ENCODE measurements around the gene RIMKLA.

Gene RIMKLA

GRCh38 chr1:42380586-42381279 lies at the start of gene RIMKLA:
TSS of gene RIMKLA (plus strand) at chr1:42380792. CDS start at chr1:42380935, 143 bp downstream.
- Mint-ChIP-seq H3K27ac (peak within 1 kb of the TSS; percentile 66), H3K36me3 (no peaks in the 10 kb centered on the region), H3K9me3 (no peaks in the 10 kb centered on the region), H3K4me1 (peaks cover 4 to 8% of the 10 kb centered on the region in 2 donors), H3K4me3 (peak within 1 kb of the TSS; percentile 78 to 80), H3K27me3 (peaks cover 20 to 47% of the 10 kb centered on the region in 2 donors)
- ATAC-seq (replicated peaks) (peak; percentile 90 to 92), DNase-seq (peak; percentile 24)

- H3K27ac Mint-ChIP-seq: no peak overlapping the region
- H3K36me3 Mint-ChIP-seq: peaks cover 2 to 6% of the 10 kb centered on the region in 2 donors
- peak overlapping the region in 1 of 2 donors; percentile 97 for H3K4me3 Mint-ChIP-seq
- H3K27me3 Mint-ChIP-seq: no peaks in the 10 kb centered on the region
- H3K9me3 Mint-ChIP-seq: no peaks in the 10 kb centered on the region
- peaks cover 38 to 60% of the 10 kb centered on the region in 2 donors for H3K4me1 Mint-ChIP-seq
- DNase-seq (no peak), ATAC-seq (replicated peaks) (no peak)
These were observed 47.7 kb upstream of the RIMKLA start for GRCh38 chr1:42332877-42333276.

- DNase-seq: no peak
- Mint-ChIP-seq H3K9me3 (no peaks in the 10 kb centered on the region), H3K4me1 (peaks cover 36 to 56% of the 10 kb centered on the region in 2 donors), H3K27me3 (no peaks in the 10 kb centered on the region), H3K4me3 (peak overlapping the region; percentile 96 to 97), H3K27ac (peak overlapping the region; percentile 98), H3K36me3 (peaks cover 2 to 6% of the 10 kb centered on the region in 2 donors)
- ATAC-seq (replicated peaks): peak; percentile 13 to 22
These were observed 46.8 kb upstream of the RIMKLA start for GRCh38 chr1:42333662-42334239.

- no peaks in the 10 kb centered on the region for H3K27me3 Mint-ChIP-seq
- peak; percentile 60 to 61 for ATAC-seq (replicated peaks)
- peaks cover 33 to 53% of the 10 kb centered on the region in 2 donors for H3K4me1 Mint-ChIP-seq
- peak overlapping the region; percentile 96 to 97 for H3K4me3 Mint-ChIP-seq
- no peaks in the 10 kb centered on the region for H3K9me3 Mint-ChIP-seq
- DNase-seq: no peak
- H3K27ac Mint-ChIP-seq: peak overlapping the region; percentile 98
- peaks cover 2 to 6% of the 10 kb centered on the region in 2 donors for H3K36me3 Mint-ChIP-seq
These were observed 46.1 kb upstream of the RIMKLA start for GRCh38 chr1:42334240-42335049.

- Mint-ChIP-seq H3K9me3 (no peaks in the 10 kb centered on the region), H3K36me3 (peaks cover 2 to 6% of the 10 kb centered on the region in 2 donors), H3K27me3 (no peaks in the 10 kb centered on the region), H3K27ac (peak within 1 kb of the TSS; percentile 98), H3K4me1 (peaks cover 30 to 45% of the 10 kb centered on the region in 2 donors), H3K4me3 (peak within 1 kb of the TSS; percentile 96 to 97)
- DNase-seq: peak; percentile 89
- peak; percentile 87 to 93 for ATAC-seq (replicated peaks)
These were observed 45.4 kb upstream of the RIMKLA start, which contains the start of gene FOXJ3 for GRCh38 chr1:42335050-42335808. TSS of gene FOXJ3 (minus strand) at chr1:42335235. CDS start at chr1:42311093, 24,142 bp downstream.

- Mint-ChIP-seq H3K27me3 (no peaks in the 10 kb centered on the region), H3K4me3 (peak overlapping the region; percentile 90 to 97), H3K27ac (peak overlapping the region; percentile 96), H3K36me3 (peaks cover 2 to 3% of the 10 kb centered on the region in 2 donors), H3K9me3 (no peaks in the 10 kb centered on the region), H3K4me1 (peaks cover 29 to 42% of the 10 kb centered on the region in 2 donors)
- ATAC-seq (replicated peaks) (peak in 1 of 2 donors; percentile 23), DNase-seq (no peak)
These were observed 44.6 kb upstream of the RIMKLA start for GRCh38 chr1:42335809-42336518.

GRCh38 chr1:42336978-42337377 lies 43.6 kb upstream of the RIMKLA start:
- no peaks in the 10 kb centered on the region for H3K27me3 Mint-ChIP-seq
- no peak overlapping the region for H3K4me3 Mint-ChIP-seq
- no peak overlapping the region for H3K27ac Mint-ChIP-seq
- H3K36me3 Mint-ChIP-seq: peaks cover 2 to 3% of the 10 kb centered on the region in 2 donors
- no peak for DNase-seq
- no peak for ATAC-seq (replicated peaks)
- no peaks in the 10 kb centered on the region for H3K9me3 Mint-ChIP-seq
- H3K4me1 Mint-ChIP-seq: peaks cover 24 to 38% of the 10 kb centered on the region in 2 donors

- no peak overlapping the region for H3K4me3 Mint-ChIP-seq
- H3K27ac Mint-ChIP-seq: no peak overlapping the region
- peaks cover 4 to 6% of the 10 kb centered on the region in 2 donors for H3K27me3 Mint-ChIP-seq
- H3K4me1 Mint-ChIP-seq: peaks cover 13 to 18% of the 10 kb centered on the region in 2 donors
- DNase-seq: no peak
- ATAC-seq (replicated peaks): no peak
- H3K9me3 Mint-ChIP-seq: no peaks in the 10 kb centered on the region
- H3K36me3 Mint-ChIP-seq: peaks cover 2 to 3% of the 10 kb centered on the region in 2 donors
These were observed 40.5 kb upstream of the RIMKLA start for GRCh38 chr1:42340093-42340492.

GRCh38 chr1:42340901-42341300 lies 39.7 kb upstream of the RIMKLA start:
- H3K27ac Mint-ChIP-seq: no peak overlapping the region

GRCh38 chr1:42343049-42343448 lies 37.5 kb upstream of the RIMKLA start:
- H3K27me3 Mint-ChIP-seq: peaks cover 15 to 21% of the 10 kb centered on the region in 2 donors
- H3K9me3 Mint-ChIP-seq: no peaks in the 10 kb centered on the region
- H3K36me3 Mint-ChIP-seq: no peaks in the 10 kb centered on the region
- no peak overlapping the region for H3K4me3 Mint-ChIP-seq
- H3K4me1 Mint-ChIP-seq: no peaks in the 10 kb centered on the region
- no peak for DNase-seq
- H3K27ac Mint-ChIP-seq: no peak overlapping the region
- ATAC-seq (replicated peaks): no peak

More at GRCh38 chr1:42340901-42341300, 39.7 kb upstream of the RIMKLA start:
- DNase-seq: no peak
- no peaks in the 10 kb centered on the region for H3K9me3 Mint-ChIP-seq
- no peak overlapping the region for H3K4me3 Mint-ChIP-seq
- no peak for ATAC-seq (replicated peaks)
- H3K4me1 Mint-ChIP-seq: peaks cover 10 to 15% of the 10 kb centered on the region in 2 donors
- peaks cover 12 to 14% of the 10 kb centered on the region in 2 donors for H3K27me3 Mint-ChIP-seq
- H3K36me3 Mint-ChIP-seq: peaks cover 2 to 3% of the 10 kb centered on the region in 2 donors

- Mint-ChIP-seq H3K36me3 (no peaks in the 10 kb centered on the region), H3K9me3 (no peaks in the 10 kb centered on the region), H3K4me3 (no peak overlapping the region), H3K27ac (no peak overlapping the region), H3K27me3 (peaks cover 37 to 47% of the 10 kb centered on the region in 2 donors), H3K4me1 (peaks cover 0 to 4% of the 10 kb centered on the region in 2 donors)
- no peak for DNase-seq
- peak in 1 of 2 donors; percentile 38 for ATAC-seq (replicated peaks)
These were observed 32.1 kb upstream of the RIMKLA start for GRCh38 chr1:42348498-42348897.

GRCh38 chr1:42350086-42350485 lies 30.5 kb upstream of the RIMKLA start:
- DNase-seq (no peak), ATAC-seq (replicated peaks) (no peak)
- H3K36me3 Mint-ChIP-seq: no peaks in the 10 kb centered on the region
- H3K4me1 Mint-ChIP-seq: peaks cover 0 to 4% of the 10 kb centered on the region in 2 donors
- no peaks in the 10 kb centered on the region for H3K9me3 Mint-ChIP-seq
- peaks cover 37 to 42% of the 10 kb centered on the region in 2 donors for H3K27me3 Mint-ChIP-seq
- no peak overlapping the region for H3K27ac Mint-ChIP-seq
- H3K4me3 Mint-ChIP-seq: no peak overlapping the region

- DNase-seq (no peak), ATAC-seq (replicated peaks) (peak; percentile 93 to 94)
- H3K27me3 Mint-ChIP-seq: peaks cover 14 to 19% of the 10 kb centered on the region in 2 donors
- H3K36me3 Mint-ChIP-seq: no peaks in the 10 kb centered on the region
- peak overlapping the region; percentile 59 for H3K27ac Mint-ChIP-seq
- H3K4me3 Mint-ChIP-seq: peak overlapping the region in 1 of 2 donors; percentile 20
- H3K4me1 Mint-ChIP-seq: peaks cover 15 to 40% of the 10 kb centered on the region in 2 donors
- H3K9me3 Mint-ChIP-seq: peaks cover 4% of the 10 kb centered on the region in 2 donors
These were observed 21.8 kb upstream of the RIMKLA start for GRCh38 chr1:42358791-42359190.
